GM23338 (cell line): ENCODE data around the gene HNMT. TPM values are rescaled to one million over a fixed set of nuclear protein-coding genes. Genes with fewer than 3 reads are reported as not detected.

Experiments used
- ATAC-seq: fragments of 200-7000 bp; cut with Tn5 transposase; 3 replicates; pipeline ENCODE4 v1.9.1; 2020
- DNase-seq: peaks from one replicate; pipeline ENCODE4 v3.0.0-alpha.2; 2015; ENCODE audit warnings: low spot score
- H2AFZ ChIP-seq: fragments of 200-600 bp; sonication (generic); 2 replicates; pipeline ENCODE4 v1.8.0; 2016; ENCODE audit warnings: antibody characterized with exemption, mild to moderate bottlenecking, moderate library complexity
- H3F3A ChIP-seq: fragments of 200-600 bp; sonication (generic); replicated peaks from 2 replicates; pipeline ENCODE4 v1.8.0; 2017; ENCODE audit warnings: antibody characterized with exemption, mixed run types, low read depth
- H3K27ac ChIP-seq: fragments of 200-600 bp; sonication (generic); 2 replicates; pipeline ENCODE4 v1.6.1; 2016; ENCODE audit warnings: low read depth
- H3K27me3 ChIP-seq: fragments of 200-600 bp; sonication (generic); 2 replicates; pipeline ENCODE4 v1.8.0; 2016; ENCODE audit warnings: mild to moderate bottlenecking, mixed run types, moderate library complexity; ENCODE audit not compliant: insufficient read depth
- H3K36me3 ChIP-seq: fragments of 200-600 bp; sonication (generic); 2 replicates; pipeline ENCODE4 v1.8.0; 2016; ENCODE audit warnings: mild to moderate bottlenecking; ENCODE audit not compliant: insufficient read depth
- H3K4me1 ChIP-seq: fragments of 200-600 bp; sonication (generic); 2 replicates; pipeline ENCODE4 v1.8.0; 2016; ENCODE audit warnings: mild to moderate bottlenecking, moderate library complexity; ENCODE audit not compliant: insufficient read depth
- H3K4me2 ChIP-seq: fragments of 200-600 bp; sonication (generic); 2 replicates; pipeline ENCODE4 v1.7.1; 2017; ENCODE audit warnings: mixed run types
- H3K4me3 ChIP-seq: fragments of 200-600 bp; sonication (generic); 2 replicates; pipeline ENCODE4 v1.6.1; 2016; ENCODE audit warnings: mixed run types
- H3K79me2 ChIP-seq: fragments of 200-600 bp; sonication (generic); replicated peaks from 2 replicates; pipeline ENCODE4 v1.8.0; 2017; ENCODE audit warnings: mild to moderate bottlenecking; ENCODE audit not compliant: insufficient read depth
- H3K9me2 ChIP-seq: fragments of 200-600 bp; sonication (generic); 2 replicates; pipeline ENCODE4 v1.8.0; 2017; ENCODE audit not compliant: insufficient read depth
- H4K20me1 ChIP-seq: fragments of 200-600 bp; sonication (generic); replicated peaks from 2 replicates; pipeline ENCODE4 v1.8.0; 2017; ENCODE audit warnings: mild to moderate bottlenecking; ENCODE audit not compliant: insufficient read depth
- H3K27ac Mint-ChIP-seq: 2 replicates; pipeline ENCODE4 v1.8.0; 2020; ENCODE audit warnings: inconsistent platforms, mild to moderate bottlenecking, moderate library complexity, mixed read lengths
- H3K27me3 Mint-ChIP-seq: 3 replicates; pipeline ENCODE4 v1.8.0; 2022; ENCODE audit warnings: low read depth, mild to moderate bottlenecking, moderate library complexity, mixed read lengths, inconsistent platforms; ENCODE audit not compliant: insufficient read depth, poor library complexity
- H3K36me3 Mint-ChIP-seq: 3 replicates; pipeline ENCODE4 v1.8.0; 2021; ENCODE audit warnings: low read depth, mild to moderate bottlenecking, inconsistent platforms, moderate library complexity, mixed read lengths
- H3K4me1 Mint-ChIP-seq: 3 replicates; pipeline ENCODE4 v1.8.0; 2020; ENCODE audit warnings: mild to moderate bottlenecking, inconsistent platforms, mixed read lengths
- H3K4me3 Mint-ChIP-seq: 3 replicates; pipeline ENCODE4 v1.8.0; 2021; ENCODE audit warnings: moderate library complexity, mild to moderate bottlenecking, inconsistent platforms, mixed read lengths
- H3K9me3 Mint-ChIP-seq: 3 replicates; pipeline ENCODE4 v1.8.0; 2020; ENCODE audit warnings: moderate library complexity, mild to moderate bottlenecking, inconsistent platforms, mixed read lengths
- CREB1 ChIP-seq: fragments of 250-450 bp; sonication (Bioruptor Pico); IDR thresholded peaks from 2 replicates; pipeline ENCODE4 v1.5.0; 2020; ENCODE audit warnings: low read depth, mild to moderate bottlenecking, moderate library complexity
- CTCF ChIP-seq, 2 experiments: fragments of 200-600 bp in 1 of 2; sonication (generic) in 1 of 2; conservative IDR thresholded peaks; 2 replicates each; pipeline versions ENCODE4 v1.5.1 to v1.6.1; 2016 to 2017; ENCODE audit warnings: antibody characterized with exemption in 2 of 2, low read depth in 2 of 2, mild to moderate bottlenecking in 2 of 2, moderate library complexity in 1 of 2
- ETS1 ChIP-seq: IDR thresholded peaks from 2 replicates; pipeline ENCODE4 v1.6.1; 2016; ENCODE audit warnings: antibody characterized with exemption
- EZH2 ChIP-seq: fragments of 200-600 bp; sonication (generic); IDR thresholded peaks from one replicate; pipeline ENCODE4 v1.8.0; 2017; ENCODE audit warnings: antibody characterized with exemption, mild to moderate bottlenecking, low read depth; ENCODE audit not compliant: unreplicated experiment
- EZH2phosphoT487 ChIP-seq: fragments of 200-600 bp; sonication (generic); IDR thresholded peaks from one replicate; pipeline ENCODE4 v1.8.1; 2018; ENCODE audit warnings: antibody characterized with exemption; ENCODE audit not compliant: unreplicated experiment
- JUNB ChIP-seq: IDR thresholded peaks from one replicate; pipeline ENCODE4 v1.6.1; 2016; ENCODE audit warnings: antibody characterized with exemption; ENCODE audit not compliant: unreplicated experiment
- NANOG ChIP-seq: IDR thresholded peaks from 2 replicates; pipeline ENCODE4 v1.6.1; 2016; ENCODE audit warnings: antibody characterized with exemption, borderline replicate concordance
- POLR2AphosphoS5 ChIP-seq: IDR thresholded peaks from 2 replicates; pipeline ENCODE4 v1.6.1; 2016; ENCODE audit warnings: antibody characterized with exemption, low read depth
- REST ChIP-seq: IDR thresholded peaks from one replicate; pipeline ENCODE4 v1.6.1; 2018; ENCODE audit warnings: antibody characterized with exemption; ENCODE audit not compliant: unreplicated experiment
- STAT1 ChIP-seq: IDR thresholded peaks from one replicate; pipeline ENCODE4 v1.6.1; 2016; ENCODE audit warnings: antibody characterized with exemption; ENCODE audit not compliant: unreplicated experiment
- ZNF114 ChIP-seq: fragments of 250-450 bp; sonication (Bioruptor Pico); IDR thresholded peaks from 2 replicates; pipeline ENCODE4 v1.5.0; 2020; ENCODE audit warnings: mild to moderate bottlenecking, moderate library complexity
- ZNF331 ChIP-seq: fragments of 250-450 bp; sonication (Bioruptor Pico); IDR thresholded peaks from 2 replicates; pipeline ENCODE4 v1.5.0; 2020; ENCODE audit warnings: low read depth, mild to moderate bottlenecking, moderate library complexity
- ZNF462 ChIP-seq: fragments of 250-450 bp; sonication (Bioruptor Pico); IDR thresholded peaks from 2 replicates; pipeline ENCODE4 v1.5.0; 2020; ENCODE audit warnings: mild to moderate bottlenecking, moderate library complexity
- polyA plus RNA-seq: library from polyadenylated mRNA; unstranded; fragments of >200 nt; fragmentation: Nextera tagmentation; extraction: Ambion mirVana; gene quantifications from 2 replicates; pipeline ENCODE4 v1.2.1, GENCODE V29; 2016
- total RNA-seq: library from RNA; depleted of rRNA; stranded (reverse); fragments of >200 nt; shearing (Covaris generic); gene quantifications from 2 replicates; pipeline ENCODE4 v1.2.3, GENCODE V29; 2014

HNMT gene
- total and polyA plus RNA-seq, 2 experiments from 2014 or later: 3.3 to 3.4 TPM

- no peak for TF ChIP-seq POLR2AphosphoS5
- no peak for TF ChIP-seq ZNF114 (CRISPR knock-in tag)
- no peak for TF ChIP-seq CREB1 (CRISPR knock-in tag)
- no peak for TF ChIP-seq ZNF462 (CRISPR knock-in tag)
- no peak for TF ChIP-seq ETS1
- no peak for TF ChIP-seq STAT1
- TF ChIP-seq EZH2: no peak
- no peak for TF ChIP-seq REST
- TF ChIP-seq CTCF (conservative IDR thresholded peaks at IDR 0.05; ENCODE audit: low read depth in 2 of 2): no peak
- TF ChIP-seq ZNF331: no peak
- TF ChIP-seq EZH2phosphoT487: no peak
- no peak for TF ChIP-seq JUNB
- no peak for TF ChIP-seq NANOG
- Histone ChIP-seq H3K27me3 (no peaks in the 10 kb centered on the region), H4K20me1 (no peaks in the 10 kb centered on the region), H3K4me3 (no peak overlapping the region), H3K4me1 (no peaks in the 10 kb centered on the region), H3F3A (no peaks in the 10 kb centered on the region), H3K79me2 (no peaks in the 10 kb centered on the region), H3K27ac (no peak overlapping the region), H3K4me2 (no peak overlapping the region), H3K9me2 (no peaks in the 10 kb centered on the region), H2AFZ (no peak overlapping the region), H3K36me3 (no peaks in the 10 kb centered on the region)
- no peak overlapping the region for H3K4me3 Mint-ChIP-seq
- DNase-seq: no peak
- H3K27ac Mint-ChIP-seq: no peak overlapping the region
- H3K9me3 Mint-ChIP-seq: no peaks in the 10 kb centered on the region
- no peak for ATAC-seq
- no peaks in the 10 kb centered on the region for H3K36me3 Mint-ChIP-seq
- H3K4me1 Mint-ChIP-seq: no peaks in the 10 kb centered on the region
- no peaks in the 10 kb centered on the region for H3K27me3 Mint-ChIP-seq
Measured at GRCh38 chr2:137927846-137928245, 36.4 kb upstream of the HNMT start.
